Measurements from ENCODE around the gene TBC1D32.

DNA sequence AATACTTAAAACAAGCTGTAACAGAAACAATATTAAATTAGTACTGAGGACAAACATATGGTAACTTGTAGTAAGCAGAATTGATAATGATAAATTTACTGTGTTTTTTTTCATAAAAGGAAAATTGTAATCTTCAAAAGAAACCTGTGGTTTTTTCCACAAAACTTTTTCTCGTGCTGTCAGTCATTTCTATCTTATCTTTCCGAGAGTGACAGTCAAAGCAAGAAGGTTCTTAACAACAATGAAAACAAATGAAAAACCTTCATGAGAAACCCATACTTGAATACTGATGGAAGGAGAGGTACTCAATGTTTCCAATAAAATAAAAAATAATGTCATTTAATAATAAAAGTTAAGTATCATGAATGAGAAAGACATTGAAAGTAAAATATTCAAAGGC is 174.0 kb downstream of the TBC1D32 start:
- TF ChIP-seq, protein P1, sequence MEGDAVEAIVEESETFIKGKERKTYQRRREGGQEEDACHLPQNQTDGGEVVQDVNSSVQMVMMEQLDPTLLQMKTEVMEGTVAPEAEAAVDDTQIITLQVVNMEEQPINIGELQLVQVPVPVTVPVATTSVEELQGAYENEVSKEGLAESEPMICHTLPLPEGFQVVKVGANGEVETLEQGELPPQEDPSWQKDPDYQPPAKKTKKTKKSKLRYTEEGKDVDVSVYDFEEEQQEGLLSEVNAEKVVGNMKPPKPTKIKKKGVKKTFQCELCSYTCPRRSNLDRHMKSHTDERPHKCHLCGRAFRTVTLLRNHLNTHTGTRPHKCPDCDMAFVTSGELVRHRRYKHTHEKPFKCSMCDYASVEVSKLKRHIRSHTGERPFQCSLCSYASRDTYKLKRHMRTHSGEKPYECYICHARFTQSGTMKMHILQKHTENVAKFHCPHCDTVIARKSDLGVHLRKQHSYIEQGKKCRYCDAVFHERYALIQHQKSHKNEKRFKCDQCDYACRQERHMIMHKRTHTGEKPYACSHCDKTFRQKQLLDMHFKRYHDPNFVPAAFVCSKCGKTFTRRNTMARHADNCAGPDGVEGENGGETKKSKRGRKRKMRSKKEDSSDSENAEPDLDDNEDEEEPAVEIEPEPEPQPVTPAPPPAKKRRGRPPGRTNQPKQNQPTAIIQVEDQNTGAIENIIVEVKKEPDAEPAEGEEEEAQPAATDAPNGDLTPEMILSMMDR (IDR thresholded peaks at IDR 0.05), result no peak
- TF ChIP-seq NR2C2 (CRISPR knock-in tag; IDR thresholded peaks at IDR 0.05) (no peak), ZBTB21 (CRISPR knock-in tag; IDR thresholded peaks at IDR 0.05; ENCODE audit: borderline replicate concordance) (no peak), ZNF396 (CRISPR knock-in tag; IDR thresholded peaks at IDR 0.05; ENCODE audit: borderline replicate concordance) (no peak), KAT7 (CRISPR knock-in tag; IDR thresholded peaks at IDR 0.05; ENCODE audit: borderline replicate concordance) (no peak), FOXJ3 (CRISPR knock-in tag; IDR thresholded peaks at IDR 0.05; ENCODE audit: borderline replicate concordance) (no peak), CREB1 (CRISPR knock-in tag; IDR thresholded peaks at IDR 0.05) (no peak)
- TF ChIP-seq, protein P2, sequence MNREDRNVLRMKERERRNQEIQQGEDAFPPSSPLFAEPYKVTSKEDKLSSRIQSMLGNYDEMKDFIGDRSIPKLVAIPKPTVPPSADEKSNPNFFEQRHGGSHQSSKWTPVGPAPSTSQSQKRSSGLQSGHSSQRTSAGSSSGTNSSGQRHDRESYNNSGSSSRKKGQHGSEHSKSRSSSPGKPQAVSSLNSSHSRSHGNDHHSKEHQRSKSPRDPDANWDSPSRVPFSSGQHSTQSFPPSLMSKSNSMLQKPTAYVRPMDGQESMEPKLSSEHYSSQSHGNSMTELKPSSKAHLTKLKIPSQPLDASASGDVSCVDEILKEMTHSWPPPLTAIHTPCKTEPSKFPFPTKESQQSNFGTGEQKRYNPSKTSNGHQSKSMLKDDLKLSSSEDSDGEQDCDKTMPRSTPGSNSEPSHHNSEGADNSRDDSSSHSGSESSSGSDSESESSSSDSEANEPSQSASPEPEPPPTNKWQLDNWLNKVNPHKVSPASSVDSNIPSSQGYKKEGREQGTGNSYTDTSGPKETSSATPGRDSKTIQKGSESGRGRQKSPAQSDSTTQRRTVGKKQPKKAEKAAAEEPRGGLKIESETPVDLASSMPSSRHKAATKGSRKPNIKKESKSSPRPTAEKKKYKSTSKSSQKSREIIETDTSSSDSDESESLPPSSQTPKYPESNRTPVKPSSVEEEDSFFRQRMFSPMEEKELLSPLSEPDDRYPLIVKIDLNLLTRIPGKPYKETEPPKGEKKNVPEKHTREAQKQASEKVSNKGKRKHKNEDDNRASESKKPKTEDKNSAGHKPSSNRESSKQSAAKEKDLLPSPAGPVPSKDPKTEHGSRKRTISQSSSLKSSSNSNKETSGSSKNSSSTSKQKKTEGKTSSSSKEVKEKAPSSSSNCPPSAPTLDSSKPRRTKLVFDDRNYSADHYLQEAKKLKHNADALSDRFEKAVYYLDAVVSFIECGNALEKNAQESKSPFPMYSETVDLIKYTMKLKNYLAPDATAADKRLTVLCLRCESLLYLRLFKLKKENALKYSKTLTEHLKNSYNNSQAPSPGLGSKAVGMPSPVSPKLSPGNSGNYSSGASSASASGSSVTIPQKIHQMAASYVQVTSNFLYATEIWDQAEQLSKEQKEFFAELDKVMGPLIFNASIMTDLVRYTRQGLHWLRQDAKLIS (CRISPR knock-in tag; IDR thresholded peaks at IDR 0.05; ENCODE audit: borderline replicate concordance), result no peak
- TF ChIP-seq, protein P3, sequence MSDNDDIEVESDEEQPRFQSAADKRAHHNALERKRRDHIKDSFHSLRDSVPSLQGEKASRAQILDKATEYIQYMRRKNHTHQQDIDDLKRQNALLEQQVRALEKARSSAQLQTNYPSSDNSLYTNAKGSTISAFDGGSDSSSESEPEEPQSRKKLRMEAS (CRISPR knock-in tag; IDR thresholded peaks at IDR 0.05), result no peak
- TF ChIP-seq, protein P4, sequence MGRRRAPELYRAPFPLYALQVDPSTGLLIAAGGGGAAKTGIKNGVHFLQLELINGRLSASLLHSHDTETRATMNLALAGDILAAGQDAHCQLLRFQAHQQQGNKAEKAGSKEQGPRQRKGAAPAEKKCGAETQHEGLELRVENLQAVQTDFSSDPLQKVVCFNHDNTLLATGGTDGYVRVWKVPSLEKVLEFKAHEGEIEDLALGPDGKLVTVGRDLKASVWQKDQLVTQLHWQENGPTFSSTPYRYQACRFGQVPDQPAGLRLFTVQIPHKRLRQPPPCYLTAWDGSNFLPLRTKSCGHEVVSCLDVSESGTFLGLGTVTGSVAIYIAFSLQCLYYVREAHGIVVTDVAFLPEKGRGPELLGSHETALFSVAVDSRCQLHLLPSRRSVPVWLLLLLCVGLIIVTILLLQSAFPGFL (CRISPR knock-in tag; IDR thresholded peaks at IDR 0.05; ENCODE audit: borderline replicate concordance), result no peak
- TF ChIP-seq, protein P5, sequence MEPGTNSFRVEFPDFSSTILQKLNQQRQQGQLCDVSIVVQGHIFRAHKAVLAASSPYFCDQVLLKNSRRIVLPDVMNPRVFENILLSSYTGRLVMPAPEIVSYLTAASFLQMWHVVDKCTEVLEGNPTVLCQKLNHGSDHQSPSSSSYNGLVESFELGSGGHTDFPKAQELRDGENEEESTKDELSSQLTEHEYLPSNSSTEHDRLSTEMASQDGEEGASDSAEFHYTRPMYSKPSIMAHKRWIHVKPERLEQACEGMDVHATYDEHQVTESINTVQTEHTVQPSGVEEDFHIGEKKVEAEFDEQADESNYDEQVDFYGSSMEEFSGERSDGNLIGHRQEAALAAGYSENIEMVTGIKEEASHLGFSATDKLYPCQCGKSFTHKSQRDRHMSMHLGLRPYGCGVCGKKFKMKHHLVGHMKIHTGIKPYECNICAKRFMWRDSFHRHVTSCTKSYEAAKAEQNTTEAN (CRISPR knock-in tag; IDR thresholded peaks at IDR 0.05), result no peak
- TF ChIP-seq, protein P6, sequence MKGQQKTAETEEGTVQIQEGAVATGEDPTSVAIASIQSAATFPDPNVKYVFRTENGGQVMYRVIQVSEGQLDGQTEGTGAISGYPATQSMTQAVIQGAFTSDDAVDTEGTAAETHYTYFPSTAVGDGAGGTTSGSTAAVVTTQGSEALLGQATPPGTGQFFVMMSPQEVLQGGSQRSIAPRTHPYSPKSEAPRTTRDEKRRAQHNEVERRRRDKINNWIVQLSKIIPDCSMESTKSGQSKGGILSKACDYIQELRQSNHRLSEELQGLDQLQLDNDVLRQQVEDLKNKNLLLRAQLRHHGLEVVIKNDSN (CRISPR knock-in tag; IDR thresholded peaks at IDR 0.05), result no peak
- TF ChIP-seq, protein P7, sequence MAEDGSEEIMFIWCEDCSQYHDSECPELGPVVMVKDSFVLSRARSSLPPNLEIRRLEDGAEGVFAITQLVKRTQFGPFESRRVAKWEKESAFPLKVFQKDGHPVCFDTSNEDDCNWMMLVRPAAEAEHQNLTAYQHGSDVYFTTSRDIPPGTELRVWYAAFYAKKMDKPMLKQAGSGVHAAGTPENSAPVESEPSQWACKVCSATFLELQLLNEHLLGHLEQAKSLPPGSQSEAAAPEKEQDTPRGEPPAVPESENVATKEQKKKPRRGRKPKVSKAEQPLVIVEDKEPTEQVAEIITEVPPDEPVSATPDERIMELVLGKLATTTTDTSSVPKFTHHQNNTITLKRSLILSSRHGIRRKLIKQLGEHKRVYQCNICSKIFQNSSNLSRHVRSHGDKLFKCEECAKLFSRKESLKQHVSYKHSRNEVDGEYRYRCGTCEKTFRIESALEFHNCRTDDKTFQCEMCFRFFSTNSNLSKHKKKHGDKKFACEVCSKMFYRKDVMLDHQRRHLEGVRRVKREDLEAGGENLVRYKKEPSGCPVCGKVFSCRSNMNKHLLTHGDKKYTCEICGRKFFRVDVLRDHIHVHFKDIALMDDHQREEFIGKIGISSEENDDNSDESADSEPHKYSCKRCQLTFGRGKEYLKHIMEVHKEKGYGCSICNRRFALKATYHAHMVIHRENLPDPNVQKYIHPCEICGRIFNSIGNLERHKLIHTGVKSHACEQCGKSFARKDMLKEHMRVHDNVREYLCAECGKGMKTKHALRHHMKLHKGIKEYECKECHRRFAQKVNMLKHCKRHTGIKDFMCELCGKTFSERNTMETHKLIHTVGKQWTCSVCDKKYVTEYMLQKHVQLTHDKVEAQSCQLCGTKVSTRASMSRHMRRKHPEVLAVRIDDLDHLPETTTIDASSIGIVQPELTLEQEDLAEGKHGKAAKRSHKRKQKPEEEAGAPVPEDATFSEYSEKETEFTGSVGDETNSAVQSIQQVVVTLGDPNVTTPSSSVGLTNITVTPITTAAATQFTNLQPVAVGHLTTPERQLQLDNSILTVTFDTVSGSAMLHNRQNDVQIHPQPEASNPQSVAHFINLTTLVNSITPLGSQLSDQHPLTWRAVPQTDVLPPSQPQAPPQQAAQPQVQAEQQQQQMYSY (CRISPR knock-in tag; IDR thresholded peaks at IDR 0.05), result no peak

Data from WTC11 (cell line).